ENCODE results near the gene SELENOH. TPM values are rescaled to one million over a fixed set of nuclear protein-coding genes. Genes with fewer than 3 reads are reported as not detected.

Gene SELENOH
- total RNA-seq, 1 experiment from 2014 or later: 192 TPM

DNA sequence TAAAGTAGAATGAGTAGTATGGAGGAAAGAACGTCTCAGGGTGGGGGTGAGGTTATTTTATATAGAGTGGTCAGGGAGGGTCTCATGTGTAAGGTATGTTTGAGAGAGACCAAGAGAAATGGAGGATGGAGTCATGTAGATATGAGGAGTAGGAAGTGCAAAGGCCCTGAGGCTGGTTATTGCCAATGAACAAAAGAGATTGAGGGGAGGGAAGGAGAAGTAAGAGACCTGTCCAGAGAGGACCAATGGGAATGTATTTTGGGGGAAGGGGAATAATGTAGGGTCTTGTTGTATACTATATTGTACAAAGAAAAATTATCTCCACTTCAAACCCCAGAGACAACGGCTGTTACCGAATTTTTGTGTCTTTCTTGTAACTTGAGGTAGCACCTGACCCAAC is 30.1 kb downstream of the SELENOH start:
- Histone ChIP-seq H3K4me3 (ENCODE audit: low read depth, low read length, poor library complexity, severe bottlenecking) (no peak overlapping the region), H3K27ac (ENCODE audit: low read depth, low read length, poor library complexity, severe bottlenecking) (no peak overlapping the region), H3K9me3 (ENCODE audit: low read depth, low read length, poor library complexity, severe bottlenecking) (no peaks in the 10 kb centered on the region), H3K36me3 (ENCODE audit: insufficient read depth, low read length, poor library complexity, severe bottlenecking) (no peaks in the 10 kb centered on the region), H3K27me3 (replicated peaks; ENCODE audit: insufficient read depth, low read depth, low read length, poor library complexity) (no peaks in the 10 kb centered on the region), H3K4me1 (ENCODE audit: insufficient read depth, low read length, poor library complexity, severe bottlenecking) (peaks cover 20% of the 10 kb centered on the region)
- BruUV-seq (replicated peaks): no TSS peak
- intact Hi-C loops (cut with micrococcal nuclease; ENCODE audit: unreplicated experiment): no loop called here
- ChIA-PET POLR2A (ENCODE audit: low non-redundant PET) (no interaction called here), CTCF (interaction anchor here (0.7 kb wide), 1 partner anchor 29 kb away, joined by 7 read pairs; no protein-coding TSS in a partner anchor)
- no peak for DNase-seq (ENCODE audit: low spot score)
- no peak for TF ChIP-seq EZH2 (IDR thresholded peaks at IDR 0.05; ENCODE audit: borderline replicate concordance, low read depth, low read length, poor library complexity, severe bottlenecking)
- TF ChIP-seq, protein P1, sequence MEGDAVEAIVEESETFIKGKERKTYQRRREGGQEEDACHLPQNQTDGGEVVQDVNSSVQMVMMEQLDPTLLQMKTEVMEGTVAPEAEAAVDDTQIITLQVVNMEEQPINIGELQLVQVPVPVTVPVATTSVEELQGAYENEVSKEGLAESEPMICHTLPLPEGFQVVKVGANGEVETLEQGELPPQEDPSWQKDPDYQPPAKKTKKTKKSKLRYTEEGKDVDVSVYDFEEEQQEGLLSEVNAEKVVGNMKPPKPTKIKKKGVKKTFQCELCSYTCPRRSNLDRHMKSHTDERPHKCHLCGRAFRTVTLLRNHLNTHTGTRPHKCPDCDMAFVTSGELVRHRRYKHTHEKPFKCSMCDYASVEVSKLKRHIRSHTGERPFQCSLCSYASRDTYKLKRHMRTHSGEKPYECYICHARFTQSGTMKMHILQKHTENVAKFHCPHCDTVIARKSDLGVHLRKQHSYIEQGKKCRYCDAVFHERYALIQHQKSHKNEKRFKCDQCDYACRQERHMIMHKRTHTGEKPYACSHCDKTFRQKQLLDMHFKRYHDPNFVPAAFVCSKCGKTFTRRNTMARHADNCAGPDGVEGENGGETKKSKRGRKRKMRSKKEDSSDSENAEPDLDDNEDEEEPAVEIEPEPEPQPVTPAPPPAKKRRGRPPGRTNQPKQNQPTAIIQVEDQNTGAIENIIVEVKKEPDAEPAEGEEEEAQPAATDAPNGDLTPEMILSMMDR (conservative IDR thresholded peaks at IDR 0.05; ENCODE audit: low read depth, low read length): no peak

DNA sequence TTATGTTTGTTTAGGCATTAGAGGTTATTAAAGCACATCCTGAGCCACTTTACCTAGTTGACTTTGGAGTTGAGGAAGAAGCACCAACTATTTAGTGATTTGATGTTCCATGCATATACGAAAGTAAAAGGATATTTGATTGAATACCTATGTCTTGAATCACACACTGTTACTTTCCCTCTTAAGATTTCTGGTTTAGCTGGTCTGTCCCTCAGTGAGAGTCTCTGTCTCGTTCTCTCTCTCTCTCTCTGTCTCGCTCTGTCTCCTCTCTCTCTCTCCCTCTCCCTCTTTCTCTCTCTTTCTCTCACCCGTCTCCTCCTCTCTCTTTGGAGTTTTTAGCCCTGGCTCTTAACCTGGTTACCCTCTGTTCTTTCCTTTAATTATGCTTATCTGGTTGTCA is 31.3 kb downstream of the SELENOH start:
- CTCF ChIA-PET: interaction anchor here (0.6 kb wide), 1 partner anchor 28 kb away, joined by 3 read pairs; no protein-coding TSS in a partner anchor
- POLR2A ChIA-PET (ENCODE audit: low non-redundant PET): interaction anchor here (0.6 kb wide), 1 partner anchor 292 kb away, joined by 8 read pairs; no protein-coding TSS in a partner anchor
- H3K36me3 ChIP-seq (ENCODE audit: insufficient read depth, low read length, poor library complexity, severe bottlenecking): no peaks in the 10 kb centered on the region
- H3K27ac ChIP-seq (ENCODE audit: low read depth, low read length, poor library complexity, severe bottlenecking): no peak overlapping the region
- no peaks in the 10 kb centered on the region for H3K27me3 ChIP-seq (replicated peaks; ENCODE audit: insufficient read depth, low read depth, low read length, poor library complexity)
- H3K9me3 ChIP-seq (ENCODE audit: low read depth, low read length, poor library complexity, severe bottlenecking): no peaks in the 10 kb centered on the region
- H3K4me3 ChIP-seq (ENCODE audit: low read depth, low read length, poor library complexity, severe bottlenecking): no peak overlapping the region
- intact Hi-C loops (cut with micrococcal nuclease; ENCODE audit: unreplicated experiment): no loop called here
- DNase-seq (ENCODE audit: low spot score): no peak
- BruUV-seq (replicated peaks): no TSS peak
- TF ChIP-seq, protein P1 (conservative IDR thresholded peaks at IDR 0.05; ENCODE audit: low read depth, low read length): no peak
- TF ChIP-seq EZH2 (IDR thresholded peaks at IDR 0.05; ENCODE audit: borderline replicate concordance, low read depth, low read length, poor library complexity, severe bottlenecking): no peak
- H3K4me1 ChIP-seq (ENCODE audit: insufficient read depth, low read length, poor library complexity, severe bottlenecking): peaks cover 32% of the 10 kb centered on the region

DNA sequence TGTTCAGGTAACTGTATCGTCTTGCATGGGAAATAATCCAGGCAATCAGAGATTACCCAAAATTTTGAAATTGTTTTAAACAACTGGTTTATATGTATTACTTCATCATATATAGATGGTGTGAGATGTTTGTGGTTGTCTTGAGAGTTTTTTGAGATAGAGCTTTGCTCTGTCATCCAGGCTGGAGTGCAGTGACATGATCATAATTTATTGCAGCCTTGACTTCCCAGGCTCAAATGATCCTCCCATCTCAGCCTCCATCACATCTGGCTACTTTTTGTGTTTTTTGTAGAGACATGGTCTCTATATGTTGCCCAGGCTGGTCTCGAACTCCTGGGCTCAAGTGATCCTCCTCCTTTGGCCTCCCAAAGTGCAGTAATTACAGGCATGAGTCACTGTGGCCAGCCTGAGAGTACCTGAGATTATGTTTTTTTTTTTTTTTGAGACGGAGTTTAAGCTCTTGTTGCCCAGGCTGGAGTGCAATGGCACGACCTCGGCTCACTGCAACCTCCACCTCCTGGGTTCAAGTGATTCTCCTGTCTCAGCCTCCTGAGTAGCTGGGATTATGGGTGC is 31.8 kb downstream of the SELENOH start:
- no peak overlapping the region for H3K27ac ChIP-seq (ENCODE audit: low read depth, low read length, poor library complexity, severe bottlenecking)
- ChIA-PET POLR2A (ENCODE audit: low non-redundant PET) (no interaction called here), CTCF (interaction anchor here (0.6 kb wide), 1 partner anchor 27 kb away, joined by 3 read pairs; no protein-coding TSS in a partner anchor)
- DNase-seq (ENCODE audit: low spot score): no peak
- H3K4me3 ChIP-seq (ENCODE audit: low read depth, low read length, poor library complexity, severe bottlenecking): no peak overlapping the region
- no peaks in the 10 kb centered on the region for H3K27me3 ChIP-seq (replicated peaks; ENCODE audit: insufficient read depth, low read depth, low read length, poor library complexity)
- BruUV-seq (replicated peaks): no TSS peak
- H3K9me3 ChIP-seq (ENCODE audit: low read depth, low read length, poor library complexity, severe bottlenecking): no peaks in the 10 kb centered on the region
- peaks cover 37% of the 10 kb centered on the region for H3K4me1 ChIP-seq (ENCODE audit: insufficient read depth, low read length, poor library complexity, severe bottlenecking)
- TF ChIP-seq, protein P1 (conservative IDR thresholded peaks at IDR 0.05; ENCODE audit: low read depth, low read length): no peak
- no peak for TF ChIP-seq EZH2 (IDR thresholded peaks at IDR 0.05; ENCODE audit: borderline replicate concordance, low read depth, low read length, poor library complexity, severe bottlenecking)
- H3K36me3 ChIP-seq (ENCODE audit: insufficient read depth, low read length, poor library complexity, severe bottlenecking): no peaks in the 10 kb centered on the region
- intact Hi-C loops (cut with micrococcal nuclease; ENCODE audit: unreplicated experiment): no loop called here
